Measurements from ENCODE around the gene UMAD1. TPM values are rescaled to one million over a fixed set of nuclear protein-coding genes. Genes with fewer than 3 reads are reported as not detected.

The UMAD1 gene
- total and polyA plus RNA-seq, 2 experiments from 2014 or later, result 8.4 to 12.4 TPM

DNA sequence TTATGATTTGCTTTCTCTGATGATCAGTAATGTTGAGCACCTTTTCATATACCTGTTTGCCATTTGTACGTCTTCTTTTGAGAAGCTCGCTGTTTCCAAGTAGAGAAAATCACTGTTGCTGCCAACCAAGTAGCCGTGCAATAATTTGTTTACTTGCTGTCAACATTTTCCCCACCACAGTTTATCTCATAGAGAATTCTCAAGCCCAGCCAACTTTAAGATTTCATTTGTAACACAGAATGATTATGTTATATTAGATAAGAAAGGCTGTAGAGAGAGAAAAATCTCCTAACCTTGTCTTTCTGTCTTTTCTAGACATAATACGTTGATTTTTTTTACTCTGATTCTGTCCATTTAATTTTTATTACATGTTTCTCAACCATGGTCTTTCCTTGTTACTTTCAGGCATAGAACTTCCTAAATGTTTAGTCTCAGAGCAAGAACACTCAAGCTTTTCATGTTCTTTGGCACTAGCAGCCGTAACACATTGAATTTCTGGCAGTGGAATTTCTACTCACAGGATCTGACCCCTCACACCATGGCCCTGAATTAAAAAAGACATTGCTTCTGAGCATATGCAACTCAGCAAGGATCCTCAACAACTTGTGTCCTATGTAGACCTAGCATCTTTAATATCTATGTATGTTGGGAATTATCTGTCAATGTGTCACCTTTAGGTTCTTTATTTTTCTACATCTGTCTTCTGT is 54.7 kb downstream of the UMAD1 start (continued):
- TF ChIP-seq, protein P1, sequence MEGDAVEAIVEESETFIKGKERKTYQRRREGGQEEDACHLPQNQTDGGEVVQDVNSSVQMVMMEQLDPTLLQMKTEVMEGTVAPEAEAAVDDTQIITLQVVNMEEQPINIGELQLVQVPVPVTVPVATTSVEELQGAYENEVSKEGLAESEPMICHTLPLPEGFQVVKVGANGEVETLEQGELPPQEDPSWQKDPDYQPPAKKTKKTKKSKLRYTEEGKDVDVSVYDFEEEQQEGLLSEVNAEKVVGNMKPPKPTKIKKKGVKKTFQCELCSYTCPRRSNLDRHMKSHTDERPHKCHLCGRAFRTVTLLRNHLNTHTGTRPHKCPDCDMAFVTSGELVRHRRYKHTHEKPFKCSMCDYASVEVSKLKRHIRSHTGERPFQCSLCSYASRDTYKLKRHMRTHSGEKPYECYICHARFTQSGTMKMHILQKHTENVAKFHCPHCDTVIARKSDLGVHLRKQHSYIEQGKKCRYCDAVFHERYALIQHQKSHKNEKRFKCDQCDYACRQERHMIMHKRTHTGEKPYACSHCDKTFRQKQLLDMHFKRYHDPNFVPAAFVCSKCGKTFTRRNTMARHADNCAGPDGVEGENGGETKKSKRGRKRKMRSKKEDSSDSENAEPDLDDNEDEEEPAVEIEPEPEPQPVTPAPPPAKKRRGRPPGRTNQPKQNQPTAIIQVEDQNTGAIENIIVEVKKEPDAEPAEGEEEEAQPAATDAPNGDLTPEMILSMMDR (conservative IDR thresholded peaks at IDR 0.05; ENCODE audit: low read depth in 2 of 2), result no peak

DNA sequence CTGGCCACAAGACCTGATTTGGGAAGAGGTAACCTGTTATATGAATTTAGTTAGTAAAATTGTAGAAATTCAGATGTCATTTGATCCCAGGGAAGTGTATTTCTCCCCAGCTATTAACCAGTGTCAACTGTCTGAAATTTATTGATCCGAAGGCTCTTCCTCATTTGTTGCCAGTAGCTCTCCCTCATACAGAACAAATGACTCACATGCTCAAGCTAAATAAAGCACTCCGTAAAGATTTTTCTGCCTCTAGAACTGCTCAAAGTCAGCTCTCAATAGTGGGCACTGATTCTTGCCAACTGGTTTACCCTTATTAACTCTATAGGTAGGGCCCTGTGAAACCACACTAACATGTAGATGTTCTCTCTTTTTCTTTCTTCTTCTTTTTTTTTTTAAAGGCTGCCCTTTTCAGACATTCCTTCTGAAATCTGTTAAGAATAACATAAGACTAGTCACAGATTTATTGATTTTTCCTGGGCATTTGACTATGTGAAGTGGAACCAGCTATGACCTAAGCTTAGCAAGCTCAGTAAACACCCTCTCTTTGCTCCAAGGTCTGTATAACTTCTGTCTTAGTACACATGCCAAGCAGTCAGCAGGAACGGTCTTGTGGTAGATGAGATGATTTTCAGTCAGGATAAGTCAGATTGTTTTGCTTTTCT is 56.0 kb downstream of the UMAD1 start:
- H3K9me3 Mint-ChIP-seq, result no peaks in the 10 kb centered on the region
- H3K27ac Mint-ChIP-seq, result no peak overlapping the region
- Histone ChIP-seq H3F3A (replicated peaks; ENCODE audit: low read depth) (no peaks in the 10 kb centered on the region), H2AFZ (no peak overlapping the region), H3K79me2 (replicated peaks; ENCODE audit: insufficient read depth) (no peaks in the 10 kb centered on the region), H3K4me1 (ENCODE audit: insufficient read depth) (no peaks in the 10 kb centered on the region), H3K4me2 (no peak overlapping the region), H3K9me2 (ENCODE audit: insufficient read depth) (no peaks in the 10 kb centered on the region), H4K20me1 (replicated peaks; ENCODE audit: insufficient read depth) (no peaks in the 10 kb centered on the region), H3K4me3 (no peak overlapping the region), H3K36me3 (ENCODE audit: insufficient read depth) (no peaks in the 10 kb centered on the region), H3K27me3 (ENCODE audit: insufficient read depth) (no peaks in the 10 kb centered on the region), H3K27ac (ENCODE audit: low read depth) (no peak overlapping the region)
- no peak for DNase-seq (ENCODE audit: low spot score)
- H3K4me1 Mint-ChIP-seq, result peaks cover 4% of the 10 kb centered on the region; the same call in 2 of the 3 replicates
- H3K4me3 Mint-ChIP-seq, result no peak overlapping the region
- no peaks in the 10 kb centered on the region for H3K36me3 Mint-ChIP-seq (ENCODE audit: low read depth)
- no peak for ATAC-seq
- H3K27me3 Mint-ChIP-seq (ENCODE audit: insufficient read depth, low read depth, poor library complexity), result peaks cover 2% of the 10 kb centered on the region
- TF ChIP-seq ZNF331 (CRISPR knock-in tag; IDR thresholded peaks at IDR 0.05; ENCODE audit: low read depth), result no peak
- no peak for TF ChIP-seq EZH2phosphoT487 (IDR thresholded peaks at IDR 0.05; ENCODE audit: unreplicated experiment)
- no peak for TF ChIP-seq POLR2AphosphoS5 (IDR thresholded peaks at IDR 0.05; ENCODE audit: low read depth)
- TF ChIP-seq, protein P2, sequence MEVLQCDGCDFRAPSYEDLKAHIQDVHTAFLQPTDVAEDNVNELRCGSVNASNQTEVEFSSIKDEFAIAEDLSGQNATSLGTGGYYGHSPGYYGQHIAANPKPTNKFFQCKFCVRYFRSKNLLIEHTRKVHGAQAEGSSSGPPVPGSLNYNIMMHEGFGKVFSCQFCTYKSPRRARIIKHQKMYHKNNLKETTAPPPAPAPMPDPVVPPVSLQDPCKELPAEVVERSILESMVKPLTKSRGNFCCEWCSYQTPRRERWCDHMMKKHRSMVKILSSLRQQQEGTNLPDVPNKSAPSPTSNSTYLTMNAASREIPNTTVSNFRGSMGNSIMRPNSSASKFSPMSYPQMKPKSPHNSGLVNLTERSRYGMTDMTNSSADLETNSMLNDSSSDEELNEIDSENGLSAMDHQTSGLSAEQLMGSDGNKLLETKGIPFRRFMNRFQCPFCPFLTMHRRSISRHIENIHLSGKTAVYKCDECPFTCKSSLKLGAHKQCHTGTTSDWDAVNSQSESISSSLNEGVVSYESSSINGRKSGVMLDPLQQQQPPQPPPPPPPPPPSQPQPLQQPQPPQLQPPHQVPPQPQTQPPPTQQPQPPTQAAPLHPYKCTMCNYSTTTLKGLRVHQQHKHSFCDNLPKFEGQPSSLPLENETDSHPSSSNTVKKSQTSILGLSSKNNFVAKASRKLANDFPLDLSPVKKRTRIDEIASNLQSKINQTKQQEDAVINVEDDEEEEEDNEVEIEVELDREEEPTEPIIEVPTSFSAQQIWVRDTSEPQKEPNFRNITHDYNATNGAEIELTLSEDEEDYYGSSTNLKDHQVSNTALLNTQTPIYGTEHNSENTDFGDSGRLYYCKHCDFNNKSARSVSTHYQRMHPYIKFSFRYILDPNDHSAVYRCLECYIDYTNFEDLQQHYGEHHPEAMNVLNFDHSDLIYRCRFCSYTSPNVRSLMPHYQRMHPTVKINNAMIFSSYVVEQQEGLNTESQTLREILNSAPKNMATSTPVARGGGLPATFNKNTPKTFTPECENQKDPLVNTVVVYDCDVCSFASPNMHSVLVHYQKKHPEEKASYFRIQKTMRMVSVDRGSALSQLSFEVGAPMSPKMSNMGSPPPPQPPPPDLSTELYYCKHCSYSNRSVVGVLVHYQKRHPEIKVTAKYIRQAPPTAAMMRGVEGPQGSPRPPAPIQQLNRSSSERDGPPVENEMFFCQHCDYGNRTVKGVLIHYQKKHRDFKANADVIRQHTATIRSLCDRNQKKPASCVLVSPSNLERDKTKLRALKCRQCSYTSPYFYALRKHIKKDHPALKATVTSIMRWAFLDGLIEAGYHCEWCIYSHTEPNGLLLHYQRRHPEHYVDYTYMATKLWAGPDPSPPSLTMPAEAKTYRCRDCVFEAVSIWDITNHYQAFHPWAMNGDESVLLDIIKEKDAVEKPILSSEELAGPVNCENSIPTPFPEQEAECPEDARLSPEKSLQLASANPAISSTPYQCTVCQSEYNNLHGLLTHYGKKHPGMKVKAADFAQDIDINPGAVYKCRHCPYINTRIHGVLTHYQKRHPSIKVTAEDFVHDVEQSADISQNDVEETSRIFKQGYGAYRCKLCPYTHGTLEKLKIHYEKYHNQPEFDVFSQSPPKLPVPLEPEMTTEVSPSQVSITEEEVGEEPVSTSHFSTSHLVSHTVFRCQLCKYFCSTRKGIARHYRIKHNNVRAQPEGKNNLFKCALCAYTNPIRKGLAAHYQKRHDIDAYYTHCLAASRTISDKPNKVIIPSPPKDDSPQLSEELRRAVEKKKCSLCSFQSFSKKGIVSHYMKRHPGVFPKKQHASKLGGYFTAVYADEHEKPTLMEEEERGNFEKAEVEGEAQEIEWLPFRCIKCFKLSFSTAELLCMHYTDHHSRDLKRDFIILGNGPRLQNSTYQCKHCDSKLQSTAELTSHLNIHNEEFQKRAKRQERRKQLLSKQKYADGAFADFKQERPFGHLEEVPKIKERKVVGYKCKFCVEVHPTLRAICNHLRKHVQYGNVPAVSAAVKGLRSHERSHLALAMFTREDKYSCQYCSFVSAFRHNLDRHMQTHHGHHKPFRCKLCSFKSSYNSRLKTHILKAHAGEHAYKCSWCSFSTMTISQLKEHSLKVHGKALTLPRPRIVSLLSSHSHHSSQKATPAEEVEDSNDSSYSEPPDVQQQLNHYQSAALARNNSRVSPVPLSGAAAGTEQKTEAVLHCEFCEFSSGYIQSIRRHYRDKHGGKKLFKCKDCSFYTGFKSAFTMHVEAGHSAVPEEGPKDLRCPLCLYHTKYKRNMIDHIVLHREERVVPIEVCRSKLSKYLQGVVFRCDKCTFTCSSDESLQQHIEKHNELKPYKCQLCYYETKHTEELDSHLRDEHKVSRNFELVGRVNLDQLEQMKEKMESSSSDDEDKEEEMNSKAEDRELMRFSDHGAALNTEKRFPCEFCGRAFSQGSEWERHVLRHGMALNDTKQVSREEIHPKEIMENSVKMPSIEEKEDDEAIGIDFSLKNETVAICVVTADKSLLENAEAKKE (CRISPR knock-in tag; IDR thresholded peaks at IDR 0.05), result no peak
- no peak for TF ChIP-seq JUNB (IDR thresholded peaks at IDR 0.05; ENCODE audit: unreplicated experiment)
- TF ChIP-seq STAT1 (IDR thresholded peaks at IDR 0.05; ENCODE audit: unreplicated experiment), result no peak
- no peak for TF ChIP-seq ZNF114 (CRISPR knock-in tag; IDR thresholded peaks at IDR 0.05)
- no peak for TF ChIP-seq NANOG (IDR thresholded peaks at IDR 0.05; ENCODE audit: borderline replicate concordance)
- TF ChIP-seq EZH2 (IDR thresholded peaks at IDR 0.05; ENCODE audit: low read depth, unreplicated experiment), result no peak
- no peak for TF ChIP-seq CREB1 (CRISPR knock-in tag; IDR thresholded peaks at IDR 0.05; ENCODE audit: low read depth)
- TF ChIP-seq, protein P1 (conservative IDR thresholded peaks at IDR 0.05; ENCODE audit: low read depth in 2 of 2), result no peak
